Eye (tissue), 1 donor: ENCODE results near the gene TNFSF10.
"Not testable (repeated sequence)": the region's sequence is repeated elsewhere in the genome, so short reads cannot be mapped to it uniquely, and the experiment has no call there.

Source experiments
- DNase-seq: peaks from one replicate; pipeline ENCODE4 v3.0.0-alpha.2; 2015

TNFSF10 gene

DNA sequence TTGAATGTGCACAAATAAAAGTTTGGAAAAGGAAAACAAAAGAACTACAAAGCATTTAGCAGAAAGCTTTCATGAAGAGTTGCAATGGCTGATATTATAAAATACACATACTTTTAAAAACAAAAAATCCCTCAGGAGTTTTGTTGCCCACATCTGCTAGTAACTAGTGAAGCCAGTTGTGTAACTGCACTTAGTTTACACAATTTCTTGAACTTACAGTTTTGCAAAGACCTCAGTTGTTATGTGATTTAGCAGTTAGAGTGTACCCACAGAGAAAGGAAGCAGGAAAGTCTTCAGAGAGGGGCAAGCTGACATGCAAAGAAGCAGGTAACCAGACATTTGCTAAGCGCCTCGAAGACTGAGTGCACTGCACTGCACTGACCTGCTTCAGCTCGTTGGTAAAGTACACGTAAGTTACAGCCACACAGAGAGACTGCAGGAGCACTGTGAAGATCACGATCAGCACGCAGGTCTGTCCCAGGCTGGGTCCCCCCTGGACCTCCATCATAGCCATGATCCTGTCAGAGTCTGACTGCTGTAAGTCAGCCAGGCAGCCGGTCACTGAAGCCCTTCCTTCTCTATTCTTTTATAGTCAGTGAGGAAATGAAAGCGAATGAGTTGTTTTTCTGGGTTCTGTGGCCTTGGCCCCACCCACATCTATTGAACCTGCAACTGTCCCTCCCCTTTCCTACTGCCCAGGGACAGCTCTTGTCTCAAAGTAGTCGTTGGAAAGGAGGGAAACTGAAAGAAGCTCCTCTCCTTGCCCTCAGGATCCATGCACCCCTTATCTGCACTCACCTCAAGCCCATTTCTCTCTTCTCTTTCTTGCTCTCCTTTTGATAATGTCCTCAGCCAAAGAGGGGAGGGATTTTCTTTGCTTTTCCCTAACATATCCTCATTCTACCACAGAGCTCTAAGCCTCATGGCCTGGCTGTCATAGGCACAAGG is at the start of gene TNFSF10:
TNFSF10 (minus strand) TSS at position 560 of the 948 bp plus-strand sequence; CDS start at position 514, 46 bp downstream.
- no peak for DNase-seq

DNA sequence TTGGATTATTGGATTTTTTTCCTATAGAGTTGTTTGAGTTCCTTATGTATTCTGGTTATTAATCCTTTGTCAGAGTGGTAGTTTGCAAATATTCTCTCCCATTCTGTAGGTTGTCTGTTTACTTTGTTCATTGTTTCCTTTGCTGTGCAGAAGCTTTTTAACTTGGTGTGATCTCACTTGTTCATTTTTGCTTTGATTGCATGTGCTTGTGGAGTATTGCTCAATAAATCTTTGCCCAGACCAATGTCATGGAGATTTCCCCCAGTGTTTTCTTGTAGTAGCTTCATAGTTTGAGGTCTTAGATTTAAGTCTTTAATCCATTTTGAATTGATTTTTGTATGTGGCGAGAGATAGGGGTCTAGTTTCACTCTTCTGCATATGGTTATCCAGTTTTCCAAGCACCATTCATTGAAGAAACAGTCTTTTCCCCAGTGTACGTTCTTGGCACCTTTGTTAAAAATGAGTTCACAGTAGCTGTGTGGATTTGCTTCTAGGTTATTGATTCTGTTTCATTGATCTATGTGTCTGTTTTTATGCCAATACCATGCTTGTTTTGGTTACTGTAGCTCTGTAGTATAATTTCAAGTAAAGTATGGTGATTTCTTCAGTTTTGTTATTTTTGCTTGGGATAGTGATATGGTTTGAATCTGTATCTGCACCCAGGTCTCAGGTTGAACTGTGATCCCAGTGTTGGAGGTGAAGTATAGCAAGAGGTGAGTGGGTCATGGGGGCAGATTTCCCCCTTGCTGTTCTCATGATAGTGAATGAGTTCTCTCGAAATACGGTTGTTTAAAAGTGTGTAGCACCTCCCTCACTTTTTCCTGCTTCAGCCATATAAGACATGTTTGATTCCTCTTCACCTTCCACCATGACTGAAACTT is 46.1 kb upstream of the TNFSF10 start:
- DNase-seq: no peak

DNA sequence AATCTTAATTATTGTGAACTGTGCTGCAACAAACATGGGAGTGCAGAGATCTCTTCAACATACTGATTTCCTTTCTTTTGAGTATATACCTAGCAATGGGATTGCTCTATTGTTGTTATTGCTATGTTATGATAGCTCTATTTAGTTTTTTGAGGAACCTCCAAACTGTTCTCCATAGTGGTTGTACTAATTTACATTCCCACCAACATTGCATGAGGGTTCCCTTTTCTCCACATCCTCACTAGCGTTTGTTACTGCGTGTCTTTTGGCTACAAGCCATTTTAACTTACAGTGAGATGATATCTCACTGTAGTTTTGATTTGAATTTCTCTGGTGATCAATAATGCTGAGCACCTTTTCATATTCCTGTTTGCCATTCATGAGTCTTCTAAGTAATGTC is 45.5 kb upstream of the TNFSF10 start:
- DNase-seq: no peak

DNA sequence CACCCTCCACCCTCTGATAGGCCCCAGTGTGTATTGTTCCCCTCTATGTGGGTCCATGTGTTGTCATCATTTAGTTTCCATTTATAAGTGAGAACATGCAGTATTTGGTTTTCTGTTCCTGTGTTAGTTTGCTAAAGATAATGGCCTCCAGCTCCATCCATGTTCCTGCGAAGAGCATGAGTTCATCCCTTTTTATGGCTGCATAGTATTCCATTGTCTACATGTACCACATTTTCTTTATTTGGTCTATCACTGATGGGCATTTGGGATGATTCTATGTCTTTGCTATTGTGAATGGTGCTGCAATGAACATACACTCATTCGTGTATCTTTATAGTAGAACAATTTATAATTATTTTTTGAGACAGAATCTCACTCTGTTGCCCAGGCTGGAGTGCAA is 43.6 kb upstream of the TNFSF10 start:
- not testable (repeated sequence) for DNase-seq

DNA sequence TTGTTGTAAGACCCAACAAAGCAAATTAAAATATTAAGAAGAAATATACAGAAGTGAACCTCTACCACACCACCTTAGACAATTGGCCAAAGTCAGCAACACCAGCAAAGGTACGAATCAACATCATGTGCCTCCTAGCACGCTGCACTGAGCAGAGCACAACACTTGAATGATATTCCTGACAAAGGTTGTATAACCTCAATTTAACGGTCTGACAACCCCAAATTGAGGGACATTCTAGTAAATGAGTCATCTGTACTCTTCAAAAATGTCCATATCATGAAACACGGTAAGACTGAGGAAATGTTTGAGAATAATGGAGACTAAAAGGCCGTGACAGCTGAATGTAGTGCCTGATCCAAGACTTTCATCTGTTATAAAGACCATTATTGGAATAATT is 41.3 kb upstream of the TNFSF10 start:
- DNase-seq: no peak

DNA sequence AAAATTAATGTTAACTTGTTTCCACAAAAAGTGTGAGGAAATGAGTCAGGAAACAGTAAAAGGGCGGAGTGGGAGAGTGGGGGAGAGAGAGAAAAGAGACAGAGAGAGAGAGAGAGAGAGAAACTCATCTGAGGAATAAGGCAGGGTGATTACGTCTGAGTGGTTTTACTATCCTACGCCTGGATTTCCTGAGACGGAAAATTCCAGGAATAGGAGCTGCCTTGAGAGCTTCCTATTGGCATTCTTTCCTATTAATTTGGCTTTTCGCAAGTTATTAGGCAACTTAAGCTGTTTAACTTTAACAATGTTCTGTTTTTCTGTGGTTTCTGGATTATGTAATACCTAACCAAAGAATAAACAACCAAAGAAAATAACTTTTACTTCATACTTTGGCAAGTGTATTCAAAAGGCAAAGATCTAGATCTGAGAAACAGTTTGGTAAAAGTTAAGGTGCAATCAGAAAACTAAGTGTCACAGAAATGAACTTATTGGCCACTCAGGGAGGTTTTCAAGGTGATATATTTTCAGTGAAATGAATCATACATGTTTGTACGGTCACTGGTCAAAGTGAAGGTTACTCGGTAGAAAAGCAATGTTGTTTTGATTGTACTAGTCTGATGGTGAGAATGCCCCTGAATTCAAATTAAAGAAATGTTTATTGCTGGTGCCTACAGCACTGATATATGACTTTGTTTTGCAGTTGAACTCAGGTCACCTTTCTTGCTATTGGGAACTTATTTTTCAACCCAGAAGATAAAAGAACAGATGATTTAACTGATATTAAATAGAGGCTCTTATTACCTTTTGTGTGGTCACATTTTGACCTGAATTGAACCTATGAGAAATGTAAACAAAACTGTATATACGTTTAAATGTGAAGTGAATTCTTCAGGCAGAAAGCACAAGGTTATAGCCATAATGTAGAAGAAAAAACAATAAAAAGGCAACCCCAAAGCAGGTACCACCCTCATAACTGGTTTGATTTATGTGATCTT is 39.9 kb upstream of the TNFSF10 start:
- DNase-seq: no peak

DNA sequence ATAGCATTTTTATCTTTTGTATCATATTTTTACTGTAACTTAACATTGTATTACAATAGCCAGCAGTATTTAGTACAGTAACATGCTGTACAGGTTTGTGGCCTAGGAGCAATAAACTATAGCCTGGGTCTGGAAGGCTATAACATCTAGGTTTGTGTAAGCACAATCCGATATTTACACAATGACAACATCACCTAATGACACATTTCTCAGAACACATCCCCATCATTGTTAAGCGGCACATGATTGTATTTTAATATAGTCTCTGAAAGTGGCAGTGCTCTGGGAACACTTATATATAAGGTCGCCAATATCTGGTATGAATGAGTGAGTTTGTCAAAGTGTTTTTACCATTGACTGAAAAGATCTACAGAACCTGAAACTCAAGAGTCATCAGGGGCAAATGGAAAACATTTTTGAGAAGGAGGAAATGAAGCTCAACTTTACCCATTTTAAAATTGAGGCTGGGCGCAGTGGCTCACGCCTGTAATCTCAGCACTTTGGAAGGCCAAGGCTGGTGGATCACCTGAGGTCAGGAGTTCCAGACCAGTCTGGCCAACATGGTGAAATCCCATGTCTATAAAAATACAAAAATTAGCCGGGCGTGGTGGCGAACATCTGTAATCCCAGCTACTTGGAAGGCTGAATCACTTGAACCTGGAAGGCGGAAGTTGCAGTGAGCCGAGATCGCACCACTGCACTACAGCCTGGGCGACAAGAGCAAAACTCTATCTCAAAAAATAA is 38.8 kb upstream of the TNFSF10 start:
- no peak for DNase-seq

DNA sequence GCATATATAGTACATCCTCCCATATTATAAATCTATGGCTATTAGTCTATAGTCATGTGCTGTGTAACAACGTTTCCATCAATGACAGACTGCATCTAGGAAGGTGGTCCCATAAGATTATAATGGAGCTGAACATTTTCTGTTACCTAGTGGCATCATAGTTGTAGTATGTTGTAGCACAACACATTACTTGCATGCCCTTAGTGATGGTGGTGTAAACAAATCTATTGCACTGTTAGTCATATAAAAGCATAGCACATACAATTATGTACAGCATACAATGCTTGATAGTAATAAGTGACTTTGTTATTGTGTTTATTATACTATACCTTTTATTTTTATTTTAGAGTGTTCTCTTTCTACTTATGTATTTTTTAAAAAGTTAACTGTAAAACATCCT is 37.4 kb upstream of the TNFSF10 start:
- DNase-seq: no peak

DNA sequence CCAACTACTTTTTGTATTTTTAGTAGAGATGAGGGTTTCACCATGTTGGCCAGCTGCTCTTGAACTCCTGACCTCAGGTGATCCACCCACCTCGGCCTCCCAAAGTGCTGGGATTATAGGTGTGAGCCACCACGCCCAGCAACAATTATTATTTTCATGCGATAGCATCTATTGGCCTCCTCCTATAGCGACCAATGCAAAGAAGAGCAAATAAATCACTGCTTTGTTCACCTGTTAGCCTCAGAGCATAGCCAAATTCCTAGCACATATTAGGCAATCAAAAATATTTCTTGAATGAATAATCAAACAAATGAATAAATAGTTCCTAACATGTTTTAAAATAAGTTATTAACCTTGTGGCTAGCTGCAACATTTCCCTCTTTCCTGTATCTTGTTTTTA is 36.8 kb upstream of the TNFSF10 start:
- DNase-seq: no peak

DNA sequence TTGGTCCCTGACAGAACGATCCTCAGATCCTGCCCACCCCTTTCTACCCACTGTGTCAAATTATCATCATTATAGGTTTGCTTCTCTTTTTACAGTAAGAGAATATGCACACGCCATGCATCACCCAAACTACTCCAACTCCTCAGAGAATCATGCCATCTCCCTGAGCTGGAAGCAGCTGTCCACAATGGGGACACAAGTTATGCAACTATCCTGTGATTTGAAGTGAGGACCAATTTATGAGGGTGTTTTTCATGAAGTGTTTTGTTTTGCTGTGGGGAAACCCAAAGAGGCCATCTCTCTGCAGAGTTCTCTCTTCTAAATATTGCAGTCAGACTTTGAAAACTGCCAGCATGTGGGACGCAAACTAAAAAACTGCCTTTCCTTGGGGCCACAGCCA is 35.8 kb upstream of the TNFSF10 start:
- DNase-seq: no peak

DNA sequence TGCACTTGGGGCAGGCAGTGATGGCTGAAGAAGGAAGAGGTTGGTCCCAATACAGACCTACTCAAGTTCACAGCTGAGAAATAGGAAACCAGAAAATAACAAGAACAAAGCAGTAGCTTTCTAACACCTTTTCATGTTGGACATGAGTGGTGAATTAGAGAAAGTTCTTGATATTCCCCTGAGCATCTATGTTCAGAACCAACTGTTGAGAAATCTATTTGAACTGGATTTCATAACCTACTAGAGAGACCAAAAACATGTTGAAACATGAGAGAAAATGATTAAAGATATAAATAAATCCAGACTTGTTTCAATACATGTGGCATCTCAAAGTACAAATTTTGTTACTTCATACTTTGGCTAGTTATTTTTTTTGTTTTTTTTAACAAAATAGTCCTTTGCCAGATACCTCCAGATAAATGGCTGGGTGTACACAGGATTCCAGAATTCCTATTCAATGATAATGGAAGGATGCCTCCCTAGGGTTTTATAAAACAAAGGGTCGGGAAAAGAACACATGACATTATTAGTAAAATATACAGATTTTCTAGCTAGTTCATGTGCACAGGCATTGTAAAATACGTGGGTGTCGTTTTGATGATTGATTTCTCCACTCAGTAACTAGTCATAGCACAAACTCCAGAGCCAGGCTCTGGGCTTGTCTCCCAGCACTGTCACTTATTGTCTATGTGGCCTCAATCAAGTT is 34.4 kb upstream of the TNFSF10 start:
- DNase-seq: no peak

DNA sequence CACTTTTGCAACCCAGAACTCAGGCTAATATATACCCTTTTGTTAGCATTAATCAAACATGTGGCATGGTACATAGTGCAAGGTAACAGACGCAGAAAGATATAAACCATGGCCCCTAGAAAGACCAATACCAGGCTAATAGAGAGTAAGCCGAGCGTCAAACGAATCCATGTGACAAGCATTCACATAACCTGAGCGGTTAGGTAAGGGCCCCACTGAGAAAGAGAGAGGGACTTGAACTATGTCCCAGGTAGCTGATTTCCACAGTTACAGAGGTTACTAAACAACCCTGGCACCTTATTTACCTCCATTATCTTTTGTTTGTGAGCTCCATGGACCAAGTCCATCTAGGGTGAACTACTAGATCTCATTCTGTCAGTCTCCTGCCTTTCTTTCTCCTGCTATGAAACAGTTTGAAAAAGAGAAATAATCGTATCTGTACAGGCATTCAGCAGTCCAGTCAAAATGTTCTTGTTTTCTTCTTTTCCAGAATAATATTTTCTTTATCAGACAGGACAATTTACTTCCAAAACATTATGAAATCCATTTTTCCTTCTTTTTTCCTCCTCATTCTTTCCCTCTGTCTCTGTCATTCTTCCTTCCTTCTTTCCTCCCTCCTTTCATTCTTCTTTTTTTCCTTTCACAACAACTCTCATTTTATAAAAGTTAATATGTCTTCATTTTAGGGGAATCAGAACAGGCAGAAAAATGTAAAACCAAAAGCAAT is 30.5 kb upstream of the TNFSF10 start:
- DNase-seq: no peak

DNA sequence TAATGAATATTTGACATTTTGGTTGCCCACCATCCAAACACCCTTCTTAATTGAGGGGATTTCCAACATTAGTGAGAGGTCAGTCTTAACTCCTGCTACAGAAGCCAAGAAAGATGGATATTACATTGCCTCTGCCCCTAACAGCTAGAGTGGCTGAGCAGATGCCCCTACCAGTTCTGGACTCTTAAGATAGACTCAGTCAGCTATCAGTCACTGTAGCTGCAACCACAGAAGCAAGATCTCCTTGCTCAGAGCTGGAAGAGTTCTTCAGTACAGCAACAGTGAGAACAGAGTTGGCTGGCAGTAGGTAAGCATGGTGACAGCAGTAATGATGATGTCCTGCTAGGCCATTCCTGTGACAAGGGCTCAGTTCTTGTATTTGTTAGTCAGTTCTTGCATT is 29.4 kb upstream of the TNFSF10 start:
- no peak for DNase-seq

DNA sequence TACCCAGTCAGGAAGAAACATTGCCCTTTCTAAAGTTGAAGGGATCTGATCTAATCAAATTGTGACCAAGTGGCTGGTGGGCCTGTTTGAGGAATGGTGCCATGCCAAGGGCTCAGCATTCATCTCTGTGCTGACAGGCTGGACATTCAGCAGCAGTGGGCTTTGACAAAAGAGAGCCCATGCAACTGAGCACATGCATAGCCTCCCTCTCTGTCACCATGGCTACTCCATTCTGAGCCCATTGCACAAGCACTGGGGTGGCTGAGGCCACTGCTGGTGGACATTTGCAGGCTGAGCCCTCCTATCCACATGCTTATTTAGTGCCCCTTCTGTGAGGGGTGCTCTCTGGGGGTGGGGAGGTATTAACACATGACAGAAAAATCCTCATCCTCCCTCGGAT is 28.6 kb upstream of the TNFSF10 start:
- DNase-seq: no peak

DNA sequence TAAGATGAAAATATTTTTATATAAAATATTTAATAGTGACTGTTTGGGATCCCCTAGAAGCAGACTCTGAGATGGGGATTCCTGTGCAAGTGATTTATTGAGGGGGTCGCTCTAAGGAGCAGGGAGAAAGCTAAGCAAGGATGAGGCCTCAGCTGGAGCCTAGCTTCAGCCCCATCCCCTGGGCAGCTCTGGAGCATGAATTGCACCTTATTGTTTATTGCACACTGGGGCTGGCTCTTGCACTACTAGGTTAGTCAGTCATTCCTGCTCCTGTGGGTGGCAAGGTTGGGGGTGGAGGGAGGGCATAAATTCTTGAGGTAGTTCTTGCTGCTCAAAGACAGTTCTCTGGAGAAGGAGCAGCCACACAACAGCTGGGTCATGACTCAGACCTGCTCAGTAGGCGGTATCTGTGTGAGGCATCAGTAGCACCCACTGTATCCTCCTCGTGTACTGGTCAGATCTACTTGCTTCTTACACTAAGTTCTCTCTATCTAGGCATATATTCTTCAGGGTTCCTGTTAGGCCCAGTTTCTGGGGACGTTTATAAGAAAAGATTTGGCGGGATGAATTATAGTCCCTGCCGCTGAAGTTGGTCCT is 27.2 kb upstream of the TNFSF10 start:
- no peak for DNase-seq

DNA sequence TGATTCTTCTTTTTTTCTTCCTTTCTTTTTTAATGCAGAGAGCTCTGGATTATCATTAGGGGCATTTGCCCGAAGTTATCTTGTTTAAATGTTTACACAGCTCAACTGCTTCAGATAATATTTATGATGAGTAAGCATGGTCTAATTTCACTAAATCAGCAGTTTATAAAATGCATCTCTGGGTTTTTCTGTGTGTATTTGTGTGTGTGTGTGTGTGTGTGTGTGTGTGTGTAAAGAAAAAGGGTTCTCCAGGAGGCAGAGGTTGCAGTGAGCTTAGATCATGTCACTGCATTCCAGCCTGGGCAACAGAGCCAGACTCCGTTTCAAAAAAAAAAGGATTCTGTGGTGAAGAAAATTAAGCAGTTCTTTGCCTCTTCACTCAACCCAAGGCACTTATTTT is 25.9 kb upstream of the TNFSF10 start:
- DNase-seq: no peak

DNA sequence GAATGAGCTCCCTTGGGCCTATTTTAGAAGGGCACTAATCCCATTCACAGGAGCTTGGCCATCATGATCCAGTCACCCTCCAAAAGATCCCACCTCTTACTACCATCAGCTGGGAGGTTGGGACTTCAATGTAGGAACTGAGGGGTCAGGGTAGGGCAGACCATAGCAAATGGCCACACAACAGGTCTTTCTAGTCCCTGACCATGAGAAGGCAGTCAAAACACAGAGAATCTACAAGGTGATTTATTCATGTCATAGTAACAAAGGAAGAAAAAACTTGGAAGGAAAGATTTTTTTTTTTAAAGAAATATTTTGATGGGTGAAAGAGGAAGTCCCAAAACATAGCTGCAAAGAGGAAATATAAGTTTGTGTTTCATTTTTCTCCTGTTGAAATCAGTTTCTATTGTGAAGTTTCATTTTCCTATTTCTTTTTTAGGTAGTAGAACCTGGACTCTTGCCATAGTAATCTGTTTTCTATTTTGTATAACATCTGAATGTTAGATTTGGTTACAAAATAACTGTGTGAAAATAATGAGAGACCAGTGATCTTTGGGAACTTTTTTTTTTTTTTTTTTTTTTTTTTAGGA is 23.5 kb upstream of the TNFSF10 start:
- DNase-seq: no peak

DNA sequence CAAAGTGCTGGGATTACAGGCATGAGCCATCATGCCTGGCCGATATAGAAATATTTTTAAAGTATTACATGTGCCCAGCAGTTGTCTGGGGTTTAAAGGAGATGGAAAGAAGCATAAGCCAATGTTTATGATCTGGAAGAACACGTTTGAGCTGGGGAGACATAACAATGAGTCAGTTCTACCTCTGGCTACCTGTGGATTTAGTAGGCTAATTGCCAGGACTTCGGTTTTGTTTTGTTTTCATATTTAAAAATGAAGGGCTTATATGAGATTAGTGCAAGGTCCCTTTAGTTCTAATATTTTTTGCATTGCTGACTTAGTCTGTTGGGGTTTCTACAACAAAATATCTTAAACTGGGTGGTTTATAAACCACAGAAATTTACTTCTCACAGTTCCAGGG is 22.9 kb upstream of the TNFSF10 start:
- no peak for DNase-seq

DNA sequence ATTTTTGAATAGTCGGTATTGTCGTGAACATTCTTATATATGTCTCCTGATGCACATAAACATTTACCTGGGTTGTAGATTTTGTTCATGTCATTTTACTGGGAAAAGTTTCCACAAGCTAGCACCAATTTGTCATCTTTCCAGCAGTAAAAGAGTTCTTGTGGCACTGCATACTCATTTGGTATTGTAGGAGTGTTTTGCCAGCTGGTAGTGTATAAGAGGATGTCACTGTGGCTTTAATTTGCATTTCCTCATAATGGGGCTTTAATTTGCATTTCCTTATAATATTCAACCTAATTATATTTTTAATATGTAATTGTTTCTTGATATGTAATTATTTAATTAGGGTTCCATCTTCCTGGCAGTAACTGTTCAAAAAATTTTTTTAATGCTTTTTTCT is 21.2 kb upstream of the TNFSF10 start:
- no peak for DNase-seq

DNA sequence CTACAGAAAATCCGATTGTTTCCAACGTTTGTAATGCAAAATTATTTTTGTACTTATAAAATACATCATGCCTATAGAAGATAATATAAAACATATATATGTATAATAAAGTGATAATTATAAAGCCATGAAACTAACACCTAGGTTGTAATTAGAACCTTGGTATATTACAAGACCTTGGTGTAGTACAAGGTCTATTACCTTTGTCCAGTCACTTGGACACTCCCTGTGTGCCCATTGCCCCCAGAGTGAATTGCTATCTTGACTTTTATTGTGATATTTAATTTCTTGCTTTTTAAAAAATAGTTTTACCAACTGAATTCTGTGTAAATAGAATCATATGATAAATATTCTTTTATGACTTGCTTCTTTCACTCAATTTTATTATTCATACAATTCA is 20.7 kb upstream of the TNFSF10 start:
- no peak for DNase-seq
